NCI-H446 (cell line): ENCODE results near the gene PLXNB2.

Source experiments
- DNase-seq, 2 experiments: peaks; one replicate each; lab custom pipeline; 2025; lab: John Stamatoyannopoulos, UW

The PLXNB2 gene

DNA sequence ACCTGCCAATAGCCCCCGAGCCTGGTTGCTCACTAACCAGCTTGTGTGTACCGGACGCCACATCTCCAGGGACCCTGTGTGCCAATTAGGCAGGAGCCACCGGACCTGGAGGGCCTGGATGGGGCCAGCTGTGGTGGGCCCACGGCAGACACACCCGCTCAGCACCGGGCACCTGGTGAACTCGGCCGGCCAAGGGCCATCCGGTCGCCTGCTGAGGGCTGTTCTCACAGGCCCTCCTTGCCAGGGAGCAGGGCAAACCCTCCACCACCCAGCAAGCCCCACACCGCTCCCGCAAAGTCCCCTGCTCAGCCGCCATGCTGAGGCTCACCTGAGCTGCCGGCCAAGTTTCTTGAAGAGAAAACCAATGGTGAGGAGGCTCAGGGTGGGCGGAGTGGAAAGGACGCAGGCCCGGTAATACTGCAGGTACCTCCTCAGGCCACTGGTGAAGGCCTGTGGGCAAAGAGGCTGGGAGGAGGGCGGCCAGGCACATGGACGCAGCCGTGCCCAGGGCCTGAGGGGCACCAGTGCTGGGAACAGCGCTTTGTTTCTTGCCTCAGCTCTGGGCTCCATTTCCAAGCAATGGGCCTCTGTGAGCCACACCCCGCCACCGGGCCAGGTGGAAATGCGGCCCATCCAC is 79.7 kb downstream of the PLXNB2 start:
- no peak for DNase-seq

DNA sequence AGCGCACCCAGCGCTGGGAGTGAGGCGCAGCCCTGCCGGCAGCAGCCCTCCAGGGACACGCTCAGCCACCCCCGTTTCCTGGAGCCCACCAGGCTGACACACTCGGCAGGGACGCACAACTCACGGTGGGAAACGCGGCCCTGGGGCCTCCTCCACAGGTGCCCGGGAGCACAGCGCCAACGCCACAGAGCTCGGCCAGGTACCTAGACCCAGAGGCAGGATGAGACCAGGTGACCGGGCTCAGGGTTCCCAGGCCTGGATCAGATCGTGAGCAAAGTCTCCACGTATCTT is 80.6 kb downstream of the PLXNB2 start:
- DNase-seq = no peak

DNA sequence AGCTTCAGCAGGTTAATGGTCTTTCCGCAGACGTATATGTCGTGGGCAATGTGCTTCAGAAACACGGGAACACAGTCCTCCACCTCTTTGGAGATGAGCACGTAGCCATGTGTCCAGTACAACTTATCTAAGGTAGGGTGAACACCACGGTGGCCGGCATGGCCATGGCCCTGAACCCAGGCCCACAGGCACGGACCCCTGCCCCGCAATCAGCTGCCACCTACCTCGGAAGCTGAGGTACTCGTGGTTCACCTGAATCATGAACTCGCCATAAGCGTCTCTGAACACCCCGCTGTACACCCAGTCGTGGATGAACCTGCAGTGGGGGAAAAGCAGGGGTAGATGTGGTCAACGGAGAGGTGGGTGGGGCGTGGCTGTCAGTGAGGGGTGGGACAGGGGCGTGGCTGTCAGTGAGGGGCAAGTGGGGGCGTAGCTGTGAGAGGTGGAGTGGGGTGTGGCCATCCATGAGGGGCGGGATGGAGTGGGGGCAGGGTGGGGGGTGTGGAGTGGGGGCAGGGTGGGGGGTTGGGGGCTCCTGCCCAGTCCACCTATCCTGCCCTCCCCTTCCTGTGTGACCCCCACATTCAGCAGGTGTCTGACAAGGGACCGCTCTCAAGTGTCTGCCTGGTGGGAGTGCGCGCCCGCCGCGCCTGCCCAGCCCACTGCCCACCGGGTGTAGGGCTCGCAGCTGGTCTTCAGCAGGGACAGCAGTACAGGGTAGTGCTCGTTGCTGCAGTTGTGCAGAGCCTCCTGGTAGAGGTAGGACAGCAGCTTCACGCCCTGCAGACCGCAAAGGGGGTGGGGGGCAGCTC is 81.2 kb downstream of the PLXNB2 start:
- DNase-seq = no peak

DNA sequence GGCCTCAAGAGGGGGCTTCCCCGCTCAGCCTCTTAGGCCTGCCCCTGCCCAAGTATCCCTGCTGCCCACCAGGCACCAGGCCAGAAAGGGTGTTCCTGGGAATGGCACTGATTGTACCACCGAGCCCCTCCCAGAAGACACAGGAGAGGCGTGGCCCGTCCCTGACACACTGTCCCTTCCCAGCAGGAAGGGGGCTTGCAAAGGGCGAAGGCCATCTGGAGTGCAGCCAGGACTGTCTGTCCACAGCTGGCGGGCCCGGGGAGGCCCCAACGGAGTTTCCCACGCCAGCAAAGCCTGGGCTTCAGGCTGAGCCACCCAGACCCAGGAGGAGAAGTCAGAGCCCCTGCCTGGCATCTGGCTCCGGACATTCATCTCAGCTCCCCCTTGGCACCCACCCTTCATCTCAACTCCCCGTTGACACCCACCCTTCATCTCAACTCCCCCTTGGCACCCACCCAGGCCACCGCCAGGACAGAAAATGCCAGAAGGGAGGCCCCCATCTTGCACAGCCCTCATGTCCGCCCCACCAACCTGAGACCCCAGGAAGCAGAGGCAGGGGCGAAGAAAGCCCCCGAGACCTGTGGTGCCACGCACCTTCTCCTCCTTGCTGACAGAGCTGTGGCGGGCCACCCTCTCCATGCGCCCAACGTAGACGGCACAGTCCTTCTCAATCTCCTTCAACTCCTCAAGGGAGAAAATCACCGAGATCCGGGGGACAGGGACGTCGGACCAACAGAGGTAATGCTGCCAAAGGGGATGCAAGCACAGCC is 82.1 kb downstream of the PLXNB2 start:
- no peak for DNase-seq
